HFFc6 (cell line): Measurements from ENCODE around the gene LNP1. TPM values are rescaled to one million over a fixed set of nuclear protein-coding genes. Genes with fewer than 3 reads are reported as not detected.

Experiments used
- DNase-seq: peaks from one replicate; pipeline ENCODE4 v3.0.0-alpha.2; 2018
- H3K27ac Mint-ChIP-seq: 2 replicates; pipeline ENCODE4 v1.8.0; 2020; ENCODE audit warnings: mild to moderate bottlenecking, mixed read lengths
- H3K27me3 Mint-ChIP-seq: 2 replicates; pipeline ENCODE4 v1.8.0; 2021; ENCODE audit warnings: mild to moderate bottlenecking, moderate library complexity, mixed read lengths; ENCODE audit not compliant: insufficient read depth
- H3K36me3 Mint-ChIP-seq: 2 replicates; pipeline ENCODE4 v1.8.0; 2021; ENCODE audit warnings: low read depth, mixed read lengths
- H3K4me1 Mint-ChIP-seq: 2 replicates; pipeline ENCODE4 v1.8.0; 2020; ENCODE audit warnings: low read depth, mixed read lengths
- H3K4me3 Mint-ChIP-seq: 2 replicates; pipeline ENCODE4 v1.8.0; 2020; ENCODE audit warnings: mild to moderate bottlenecking, moderate library complexity, mixed read lengths
- H3K9me3 Mint-ChIP-seq: 2 replicates; pipeline ENCODE4 v1.8.0; 2020; ENCODE audit warnings: mild to moderate bottlenecking, mixed read lengths
- total RNA-seq, 6 experiments: library from RNA; stranded (reverse); fragmentation: NEBNext Ultra II Directional; extraction: Animal tissue kit (Norgen Biotek cat#: 25700); gene quantifications; 2 replicates in 1 of 6; 3 replicates in 5 of 6; pipeline ENCODE4 v1.2.3, GENCODE V29; 2021
- TF ChIP-seq, protein P1 (sequence below): fragments of 200-600 bp; sonication (generic); IDR thresholded peaks from 2 replicates; pipeline ENCODE4 v1.5.0; 2021; ENCODE audit warnings: antibody characterized with exemption, mild to moderate bottlenecking

The LNP1 gene
- total RNA-seq, 6 experiments from 2014 or later: 1.1 to 2.7 (median 1.6) TPM

DNA sequence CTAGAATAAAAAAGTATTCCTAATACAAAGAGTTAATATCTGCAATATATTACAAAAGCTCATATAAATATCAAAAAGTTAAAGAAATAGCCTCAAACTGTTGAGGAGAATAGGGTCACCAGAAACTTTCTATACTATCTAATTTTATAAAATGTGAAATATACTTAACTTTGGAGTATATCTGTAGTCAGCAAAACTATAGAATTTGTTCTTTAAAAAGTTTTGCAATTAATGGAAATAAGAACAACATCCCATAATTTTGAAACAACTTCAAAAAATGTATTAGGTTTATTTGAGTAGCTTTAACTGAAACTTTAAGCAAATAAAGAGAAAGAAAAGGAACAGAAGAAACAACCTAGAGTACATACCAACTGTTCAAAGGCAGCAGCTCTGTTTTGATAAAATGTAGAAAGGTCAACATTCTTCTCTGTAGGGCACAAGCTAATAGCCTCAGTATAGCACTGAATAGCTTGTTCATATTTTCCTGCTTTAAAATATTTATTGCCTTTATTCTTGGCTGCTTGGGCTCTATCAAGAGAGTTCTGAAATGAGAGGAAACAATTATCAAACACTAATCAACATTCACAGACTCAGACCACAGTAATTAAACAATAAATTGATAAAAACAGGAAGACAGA, 14.8 kb upstream of the LNP1 start:
- H3K9me3 Mint-ChIP-seq: peaks cover 16% of the 10 kb centered on the region
- peak overlapping the region; percentile 15; the same call in 1 of the 2 replicates for H3K4me3 Mint-ChIP-seq
- H3K27me3 Mint-ChIP-seq: no peaks in the 10 kb centered on the region
- peak overlapping the region; percentile 16; the same call in 1 of the 2 replicates for H3K27ac Mint-ChIP-seq
- peak; percentile 14 for DNase-seq
- TF ChIP-seq, protein P1, sequence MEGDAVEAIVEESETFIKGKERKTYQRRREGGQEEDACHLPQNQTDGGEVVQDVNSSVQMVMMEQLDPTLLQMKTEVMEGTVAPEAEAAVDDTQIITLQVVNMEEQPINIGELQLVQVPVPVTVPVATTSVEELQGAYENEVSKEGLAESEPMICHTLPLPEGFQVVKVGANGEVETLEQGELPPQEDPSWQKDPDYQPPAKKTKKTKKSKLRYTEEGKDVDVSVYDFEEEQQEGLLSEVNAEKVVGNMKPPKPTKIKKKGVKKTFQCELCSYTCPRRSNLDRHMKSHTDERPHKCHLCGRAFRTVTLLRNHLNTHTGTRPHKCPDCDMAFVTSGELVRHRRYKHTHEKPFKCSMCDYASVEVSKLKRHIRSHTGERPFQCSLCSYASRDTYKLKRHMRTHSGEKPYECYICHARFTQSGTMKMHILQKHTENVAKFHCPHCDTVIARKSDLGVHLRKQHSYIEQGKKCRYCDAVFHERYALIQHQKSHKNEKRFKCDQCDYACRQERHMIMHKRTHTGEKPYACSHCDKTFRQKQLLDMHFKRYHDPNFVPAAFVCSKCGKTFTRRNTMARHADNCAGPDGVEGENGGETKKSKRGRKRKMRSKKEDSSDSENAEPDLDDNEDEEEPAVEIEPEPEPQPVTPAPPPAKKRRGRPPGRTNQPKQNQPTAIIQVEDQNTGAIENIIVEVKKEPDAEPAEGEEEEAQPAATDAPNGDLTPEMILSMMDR: no peak
- peaks cover 34% of the 10 kb centered on the region for H3K36me3 Mint-ChIP-seq
- H3K4me1 Mint-ChIP-seq: peaks cover 35% of the 10 kb centered on the region

DNA sequence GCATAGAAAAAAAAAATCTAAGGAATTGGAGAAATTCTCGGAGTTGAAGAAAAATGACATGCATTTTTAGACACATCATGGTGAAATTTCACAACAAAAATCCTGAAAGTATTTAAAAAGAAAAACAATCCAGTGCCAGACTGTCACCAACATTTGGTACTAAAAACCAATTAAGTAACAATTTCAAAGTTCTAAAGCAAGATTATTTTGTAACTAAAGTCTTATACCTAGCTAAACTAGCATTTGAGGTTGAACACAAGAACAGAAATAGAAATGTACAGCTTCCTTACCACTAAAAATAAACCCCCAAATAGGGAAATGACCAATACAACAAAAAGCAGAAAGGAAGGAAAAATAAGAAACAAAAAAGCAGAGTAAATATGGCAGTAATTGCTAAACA, 12.3 kb upstream of the LNP1 start:
- peaks cover 31% of the 10 kb centered on the region for H3K36me3 Mint-ChIP-seq
- H3K4me1 Mint-ChIP-seq: peaks cover 35% of the 10 kb centered on the region
- TF ChIP-seq, protein P1: no peak
- H3K4me3 Mint-ChIP-seq: no peak overlapping the region
- no peak for DNase-seq
- no peak overlapping the region for H3K27ac Mint-ChIP-seq
- no peaks in the 10 kb centered on the region for H3K27me3 Mint-ChIP-seq
- peaks cover 16% of the 10 kb centered on the region for H3K9me3 Mint-ChIP-seq

DNA sequence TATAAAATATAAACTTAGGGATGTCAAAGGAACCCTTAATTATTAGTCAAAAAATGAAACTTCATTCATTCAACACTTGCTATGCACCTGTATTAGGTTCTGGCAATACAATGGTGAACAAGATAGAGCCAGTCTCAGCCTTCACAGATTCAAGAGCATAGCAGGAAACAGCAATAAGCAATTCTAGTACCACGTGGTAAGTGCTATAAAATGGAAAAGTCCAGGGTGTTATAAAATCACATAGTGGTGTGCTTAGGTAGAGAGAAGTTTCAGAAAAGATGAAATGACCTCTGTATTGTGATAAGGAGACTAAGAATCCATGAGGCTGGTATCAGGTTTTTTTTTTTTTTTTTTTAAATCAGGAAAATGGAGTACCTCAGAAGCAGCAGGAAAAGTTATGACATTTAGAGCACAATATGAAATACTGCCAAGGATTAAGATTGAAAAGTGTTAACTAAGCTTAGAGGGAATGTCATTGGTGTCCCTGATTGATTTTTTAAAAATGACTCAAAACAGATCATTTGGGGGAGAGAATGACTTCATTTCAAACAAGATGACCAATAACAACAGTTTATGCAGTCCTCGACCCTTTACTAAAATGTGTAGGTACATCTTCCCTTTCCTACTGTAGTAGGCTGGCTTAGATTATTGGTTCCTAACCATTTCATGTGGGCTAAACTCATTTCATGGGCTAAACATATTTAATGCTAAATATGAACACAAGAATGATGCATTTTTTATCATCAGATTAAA, 5.5 kb upstream of the LNP1 start:
- TF ChIP-seq, protein P1: no peak
- H3K27me3 Mint-ChIP-seq: no peaks in the 10 kb centered on the region
- H3K9me3 Mint-ChIP-seq: no peaks in the 10 kb centered on the region
- H3K36me3 Mint-ChIP-seq: peaks cover 21% of the 10 kb centered on the region
- no peak overlapping the region for H3K27ac Mint-ChIP-seq
- DNase-seq: no peak
- no peak overlapping the region for H3K4me3 Mint-ChIP-seq
- H3K4me1 Mint-ChIP-seq: peaks cover 45% of the 10 kb centered on the region

DNA sequence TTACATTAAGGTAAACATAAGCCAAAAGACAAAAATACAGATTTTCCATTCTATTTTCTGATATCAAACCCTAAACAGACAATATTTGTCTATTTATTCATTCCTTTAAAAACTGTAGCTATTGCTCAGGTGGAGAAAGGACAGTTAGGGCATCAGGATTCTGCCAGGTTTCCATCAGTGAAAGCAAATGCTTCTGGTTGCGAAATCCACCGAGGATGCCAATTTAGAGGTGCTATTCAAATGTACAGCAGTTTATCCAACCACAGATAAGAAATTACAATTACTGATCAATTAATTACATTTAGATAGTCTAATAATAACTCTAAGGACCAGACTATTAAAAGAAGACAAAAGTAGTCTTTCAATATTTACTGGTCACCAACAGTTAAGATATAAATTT, 4.4 kb upstream of the LNP1 start:
- DNase-seq: no peak
- H3K27me3 Mint-ChIP-seq: no peaks in the 10 kb centered on the region
- H3K27ac Mint-ChIP-seq: no peak overlapping the region
- TF ChIP-seq, protein P1: no peak
- H3K4me1 Mint-ChIP-seq: peaks cover 53% of the 10 kb centered on the region
- no peaks in the 10 kb centered on the region for H3K9me3 Mint-ChIP-seq
- H3K36me3 Mint-ChIP-seq: peaks cover 21% of the 10 kb centered on the region
- H3K4me3 Mint-ChIP-seq: no peak overlapping the region

DNA sequence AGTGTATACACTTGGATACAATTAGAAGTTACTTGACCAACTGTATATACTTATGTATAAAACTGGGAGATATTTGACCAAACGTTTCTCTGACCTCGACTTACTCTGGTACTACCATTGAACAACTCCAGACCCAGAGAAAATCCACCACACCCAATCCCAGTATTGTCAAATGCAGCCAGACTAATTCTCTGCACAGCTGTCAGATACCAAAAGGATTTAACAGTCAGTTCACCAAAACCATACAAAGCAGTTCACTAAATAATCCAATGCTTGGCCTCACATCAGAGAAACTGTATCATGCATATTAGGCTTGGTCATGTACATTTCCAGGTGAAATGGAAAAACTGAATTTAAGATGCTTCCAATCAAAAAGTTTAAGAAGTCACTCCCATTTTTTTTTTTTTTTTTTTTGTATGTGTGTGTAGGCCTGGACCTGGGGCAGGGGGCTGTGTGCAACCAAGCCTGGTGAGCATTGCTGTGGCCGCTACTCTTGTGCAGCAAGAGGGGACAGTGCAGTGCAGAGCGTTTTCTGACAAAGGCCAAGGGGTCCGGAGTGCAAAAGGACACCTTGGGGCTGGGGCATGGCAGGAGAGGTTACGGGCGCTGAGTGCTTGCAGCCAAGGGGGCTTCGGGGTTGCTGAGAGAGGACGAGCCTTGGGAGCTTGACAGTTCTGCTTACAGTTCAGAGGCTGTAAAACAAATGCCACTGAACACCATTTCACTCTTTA, 1.8 kb upstream of the LNP1 start:
- TF ChIP-seq, protein P1: no peak
- Mint-ChIP-seq H3K9me3 (no peaks in the 10 kb centered on the region), H3K27ac (peak overlapping the region; percentile 86), H3K36me3 (peaks cover 19% of the 10 kb centered on the region), H3K27me3 (no peaks in the 10 kb centered on the region), H3K4me3 (peak overlapping the region; percentile 90), H3K4me1 (peaks cover 78% of the 10 kb centered on the region)
- no peak for DNase-seq
